Trophoblast cell (in vitro differentiated cells and primary cell): ENCODE measurements around the gene CLEC2A. TPM values are rescaled to one million over a fixed set of nuclear protein-coding genes. Genes with fewer than 3 reads are reported as not detected.
"Not testable (repeated sequence)": the region's sequence is repeated elsewhere in the genome, so short reads cannot be mapped to it uniquely, and the experiment has no call there.

ENCODE experiments used
- DNase-seq, 2 donors: peaks; one replicate each; pipeline ENCODE4 v3.0.0-alpha.2; 2016
- H2AFZ ChIP-seq: 2 replicates; pipeline ENCODE4 v1.6.1; 2013; ENCODE audit warnings: low read length, moderate library complexity, mild to moderate bottlenecking; ENCODE audit not compliant: insufficient read depth, poor library complexity
- H2AK5ac ChIP-seq: 2 replicates; pipeline ENCODE4 v1.6.1; 2013; ENCODE audit warnings: mild to moderate bottlenecking, low read length
- H2BK120ac ChIP-seq: 2 replicates; pipeline ENCODE4 v1.6.1; 2013; ENCODE audit warnings: low read length, mild to moderate bottlenecking, moderate library complexity; ENCODE audit not compliant: insufficient read depth, poor library complexity
- H2BK12ac ChIP-seq: 2 replicates; pipeline ENCODE4 v1.6.1; 2013; ENCODE audit warnings: mild to moderate bottlenecking, low read length, moderate library complexity
- H2BK5ac ChIP-seq: 2 replicates; pipeline ENCODE4 v1.6.1; 2013; ENCODE audit warnings: low read length, low read depth, moderate library complexity, mild to moderate bottlenecking; ENCODE audit not compliant: poor library complexity
- H3K14ac ChIP-seq: 2 replicates; pipeline ENCODE4 v1.6.1; 2013; ENCODE audit warnings: mild to moderate bottlenecking, low read length
- H3K18ac ChIP-seq: 2 replicates; pipeline ENCODE4 v1.6.1; 2013; ENCODE audit warnings: mild to moderate bottlenecking, low read length
- H3K23ac ChIP-seq: 2 replicates; pipeline ENCODE4 v1.6.1; 2013; ENCODE audit warnings: low read length
- H3K27ac ChIP-seq: 2 replicates; pipeline ENCODE4 v1.5.1; 2013; ENCODE audit warnings: low read depth, mild to moderate bottlenecking, inconsistent platforms, low read length, moderate library complexity
- H3K27me3 ChIP-seq: 2 replicates; pipeline ENCODE4 v1.6.1; 2013; ENCODE audit warnings: inconsistent platforms, mild to moderate bottlenecking, low read length, moderate library complexity; ENCODE audit not compliant: insufficient read depth
- H3K36me3 ChIP-seq, 2 experiments: 1 replicate in 1 of 2; 2 replicates in 1 of 2; pipeline ENCODE4 v1.6.1; 2013; ENCODE audit warnings: low read length in 2 of 2, mild to moderate bottlenecking in 2 of 2, moderate library complexity in 1 of 2; ENCODE audit not compliant: insufficient read depth in 2 of 2, control insufficient read depth in 1 of 2
- H3K4ac ChIP-seq: 2 replicates; pipeline ENCODE4 v1.6.1; 2013; ENCODE audit warnings: low read depth, mild to moderate bottlenecking, low read length, moderate library complexity
- H3K4me1 ChIP-seq, 2 experiments: 1 replicate in 1 of 2; 2 replicates in 1 of 2; pipeline ENCODE4 v1.6.1; 2013; ENCODE audit warnings: low read length in 2 of 2, mild to moderate bottlenecking in 2 of 2, moderate library complexity in 1 of 2; ENCODE audit not compliant: insufficient read depth in 2 of 2, control insufficient read depth in 1 of 2
- H3K4me2 ChIP-seq: 2 replicates; pipeline ENCODE4 v1.6.1; 2013; ENCODE audit warnings: inconsistent platforms, mild to moderate bottlenecking, low read length, moderate library complexity
- H3K4me3 ChIP-seq: 2 replicates; pipeline ENCODE4 v1.5.1; 2013; ENCODE audit warnings: mild to moderate bottlenecking, low read depth, low read length, inconsistent platforms
- H3K79me1 ChIP-seq: one replicate; pipeline ENCODE4 v1.6.1; 2013; ENCODE audit warnings: low read length
- H3K79me2 ChIP-seq: 2 replicates; pipeline ENCODE4 v1.6.1; 2013; ENCODE audit warnings: low read length, mild to moderate bottlenecking; ENCODE audit not compliant: control insufficient read depth, insufficient read depth, poor library complexity
- H3K9ac ChIP-seq: 2 replicates; pipeline ENCODE4 v1.6.1; 2013; ENCODE audit warnings: mild to moderate bottlenecking, low read length
- H3K9me3 ChIP-seq: 2 replicates; pipeline ENCODE4 v1.6.1; 2013; ENCODE audit warnings: low read depth, mild to moderate bottlenecking, control low read depth, inconsistent platforms, low read length; ENCODE audit not compliant: insufficient read depth
- H4K12ac ChIP-seq: 2 replicates; pipeline ENCODE4 v1.6.1; 2013; ENCODE audit warnings: low read depth, mild to moderate bottlenecking, low read length, moderate library complexity
- H4K8ac ChIP-seq: 2 replicates; pipeline ENCODE4 v1.6.1; 2013; ENCODE audit warnings: low read depth, mild to moderate bottlenecking, low read length, moderate library complexity
- H4K91ac ChIP-seq: one replicate; pipeline ENCODE4 v1.6.1; 2013; ENCODE audit warnings: low read depth, mild to moderate bottlenecking, low read length, moderate library complexity
- WGBS: extraction: QIAGEN DNeasy Blood & Tissue Kit; methylation state at CpG from one replicate; pipeline ENCODE4 v1.1.7; 2013; ENCODE audit warnings: missing lambda C conversion rate; ENCODE audit not compliant: insufficient read length, insufficient coverage; ENCODE audit errors: extremely low coverage; 5-methylcytosine and 5-hydroxymethylcytosine counted together
- polyA plus RNA-seq: library from polyadenylated mRNA; stranded (reverse); fragments of 200-250 nt; gene quantifications from 2 replicates; pipeline ENCODE4 v1.2.3, GENCODE V29; 2013

CLEC2A gene
- polyA plus RNA-seq = 0.10 TPM in 1 of 2 replicates, not detected in the other

- no peak for DNase-seq
- no peaks in the 10 kb centered on the region for H3K4me1 ChIP-seq
- H2BK120ac ChIP-seq = no peak within 1 kb of the TSS
- H3K27me3 ChIP-seq = no peaks in the 10 kb centered on the region
- H3K14ac ChIP-seq = no peak within 1 kb of the TSS
- no peak within 1 kb of the TSS for H2AK5ac ChIP-seq
- H2BK12ac ChIP-seq = no peak within 1 kb of the TSS
- no peaks in the 10 kb centered on the region for H3K79me2 ChIP-seq
- no peak within 1 kb of the TSS for H3K9ac ChIP-seq
- no peak within 1 kb of the TSS for H4K12ac ChIP-seq
- H3K18ac ChIP-seq = no peak within 1 kb of the TSS
- no peaks in the 10 kb centered on the region for H3K79me1 ChIP-seq
- no peak within 1 kb of the TSS for H2AFZ ChIP-seq
- no peak within 1 kb of the TSS for H3K23ac ChIP-seq
- H4K8ac ChIP-seq = no peak within 1 kb of the TSS
- H2BK5ac ChIP-seq = no peak within 1 kb of the TSS
- no peak within 1 kb of the TSS for H3K4me3 ChIP-seq
- no CpG with 5 or more reads among the region's 6 CpGs for whole genome bisulfite sequencing
- H3K27ac ChIP-seq = no peak within 1 kb of the TSS
- no peak within 1 kb of the TSS for H3K4ac ChIP-seq
- no peak within 1 kb of the TSS for H3K4me2 ChIP-seq
- H3K9me3 ChIP-seq = no peaks in the 10 kb centered on the region
- no peaks in the 10 kb centered on the region for H3K36me3 ChIP-seq
- H4K91ac ChIP-seq = no peak within 1 kb of the TSS
These were observed at the start of gene CLEC2A for GRCh38 chr12:9932270-9932669. Gene CLEC2A (minus strand): TSS chr12:9932370. CDS start chr12:9932329, 41 bp downstream.

GRCh38 chr12:9980126-9980525 is 48.0 kb upstream of the CLEC2A start:
- Histone ChIP-seq H3K79me1 (no peaks in the 10 kb centered on the region), H3K4ac (no peak overlapping the region), H4K91ac (no peak overlapping the region)

GRCh38 chr12:9977916-9978315 is 45.7 kb upstream of the CLEC2A start:
- peak in 1 of 2 donors; percentile 11 for DNase-seq
- Histone ChIP-seq H2BK120ac (no peak overlapping the region), H4K91ac (no peak overlapping the region), H3K9ac (no peak overlapping the region), H2BK5ac (no peak overlapping the region), H4K12ac (no peak overlapping the region), H4K8ac (no peak overlapping the region), H3K79me2 (no peaks in the 10 kb centered on the region), H3K23ac (no peak overlapping the region), H3K9me3 (peaks cover 7% of the 10 kb centered on the region), H3K27me3 (no peaks in the 10 kb centered on the region), H3K18ac (no peak overlapping the region), H3K4me2 (no peak overlapping the region), H3K36me3 (no peaks in the 10 kb centered on the region), H3K4me1 (no peaks in the 10 kb centered on the region), H3K14ac (no peak overlapping the region), H3K4me3 (no peak overlapping the region), H3K4ac (no peak overlapping the region), H2AK5ac (no peak overlapping the region), H2AFZ (no peak overlapping the region), H2BK12ac (no peak overlapping the region), H3K79me1 (no peaks in the 10 kb centered on the region), H3K27ac (no peak overlapping the region)

More at GRCh38 chr12:9980126-9980525, 48.0 kb upstream of the CLEC2A start:
- Histone ChIP-seq H3K23ac (no peak overlapping the region), H3K4me1 (no peaks in the 10 kb centered on the region), H3K4me3 (no peak overlapping the region), H3K4me2 (no peak overlapping the region), H4K8ac (no peak overlapping the region), H3K14ac (no peak overlapping the region), H2AFZ (no peak overlapping the region), H3K9me3 (peaks cover 7% of the 10 kb centered on the region), H3K18ac (no peak overlapping the region), H2BK120ac (no peak overlapping the region), H3K9ac (no peak overlapping the region), H2AK5ac (no peak overlapping the region), H3K27ac (no peak overlapping the region), H3K36me3 (no peaks in the 10 kb centered on the region), H3K79me2 (no peaks in the 10 kb centered on the region), H2BK5ac (no peak overlapping the region), H4K12ac (no peak overlapping the region), H2BK12ac (no peak overlapping the region), H3K27me3 (no peaks in the 10 kb centered on the region)
- no peak for DNase-seq
- WGBS = no CpG with 5 or more reads among the region's 3 CpGs

GRCh38 chr12:9976626-9977025 is 44.5 kb upstream of the CLEC2A start:
- no CpG with 5 or more reads among the region's 5 CpGs for WGBS
- H3K27me3 ChIP-seq, H3K18ac ChIP-seq, H3K79me1 ChIP-seq, H3K4ac ChIP-seq, H2AK5ac ChIP-seq, H2BK120ac ChIP-seq, H3K23ac ChIP-seq, H3K4me2 ChIP-seq, H3K9me3 ChIP-seq, H4K8ac ChIP-seq, DNase-seq, H2BK5ac ChIP-seq, H3K4me1 ChIP-seq, H3K27ac ChIP-seq, H2BK12ac ChIP-seq, H3K4me3 ChIP-seq, H3K14ac ChIP-seq, H2AFZ ChIP-seq, H3K36me3 ChIP-seq, H4K12ac ChIP-seq, H4K91ac ChIP-seq, H3K9ac ChIP-seq, H3K79me2 ChIP-seq: not testable (repeated sequence)
